K562 (cell line): ENCODE measurements around the gene NT5DC1. TPM values are rescaled to one million over a fixed set of nuclear protein-coding genes. Genes with fewer than 3 reads are reported as not detected.

ENCODE experiments used
- ASH1L ChIP-seq: fragments of 450-650 bp; IDR thresholded peaks from 2 replicates; pipeline ENCODE4 v1.6.1; 2018; ENCODE audit warnings: borderline replicate concordance, mild to moderate bottlenecking, low read depth; ENCODE audit not compliant: partially characterized antibody
- BRF2 ChIP-seq: IDR thresholded peaks from 3 replicates; pipeline ENCODE4 v1.6.1; 2011; ENCODE audit warnings: borderline replicate concordance, mild to moderate bottlenecking; ENCODE audit not compliant: insufficient read length, insufficient read depth
- HNRNPUL1 ChIP-seq: fragments of 200-400 bp; formaldehyde crosslinking; IDR thresholded peaks from 2 replicates; pipeline ENCODE4 v1.6.1; 2017; ENCODE audit warnings: low read length
- MAFG ChIP-seq: fragments of 450-650 bp; conservative IDR thresholded peaks from 2 replicates; pipeline ENCODE4 v1.6.1; 2016; ENCODE audit warnings: missing genetic modification characterization, missing compliant biosample characterization
- NCOA4 ChIP-seq: fragments of 450-650 bp; IDR thresholded peaks from 2 replicates; pipeline ENCODE4 v1.6.1; 2018; ENCODE audit warnings: mild to moderate bottlenecking; ENCODE audit not compliant: partially characterized antibody
- RBFOX2 ChIP-seq: fragments of 200-400 bp; formaldehyde crosslinking; IDR thresholded peaks from 2 replicates; pipeline ENCODE4 v1.6.1; 2017; ENCODE audit warnings: low read depth, mild to moderate bottlenecking, low read length, moderate library complexity
- SIN3B ChIP-seq: fragments of 450-650 bp; IDR thresholded peaks from 2 replicates; pipeline ENCODE4 v1.6.1; 2017; ENCODE audit warnings: low read depth, mild to moderate bottlenecking, moderate library complexity
- SMARCE1 ChIP-seq: fragments of 450-650 bp; IDR thresholded peaks from 2 replicates; pipeline ENCODE4 v1.7.1; 2016; ENCODE audit warnings: mild to moderate bottlenecking
- TCF3 ChIP-seq: sonication (generic); formaldehyde crosslinking; IDR thresholded peaks from 2 replicates; pipeline ENCODE4 v1.4.0; 2020; ENCODE audit warnings: mild to moderate bottlenecking, missing genetic modification reagents
- ZBTB5 ChIP-seq: fragments of 450-650 bp; IDR thresholded peaks from 2 replicates; pipeline ENCODE4 v1.6.1; 2017; ENCODE audit warnings: antibody characterized with exemption
- ZBTB9 ChIP-seq: fragments of 450-650 bp; formaldehyde crosslinking; IDR thresholded peaks from 2 replicates; pipeline ENCODE4 v1.4.0; 2020; ENCODE audit warnings: mild to moderate bottlenecking, moderate library complexity
- ZHX1 ChIP-seq: fragments of 150-350 bp; conservative IDR thresholded peaks from 2 replicates; pipeline ENCODE4 v1.6.1; 2014; ENCODE audit warnings: low read length
- ZNF609 ChIP-seq: sonication (generic); formaldehyde crosslinking; IDR thresholded peaks from 2 replicates; pipeline ENCODE4 v1.8.1; 2023; ENCODE audit warnings: missing genetic modification reagents, mild to moderate bottlenecking, borderline replicate concordance
- ZNF696 ChIP-seq: fragments of 250-450 bp; sonication (Bioruptor Pico); conservative IDR thresholded peaks from 2 replicates; pipeline ENCODE4 v1.4.0; 2020; ENCODE audit warnings: mild to moderate bottlenecking, moderate library complexity
- polyA plus RNA-seq, 8 experiments: library from polyadenylated mRNA; depleted of rRNA in 4 of 8; stranded (reverse) in 5 of 8; unstranded in 3 of 8; fragments of >200 nt; fragmentation: Nextera tagmentation in 2 of 8; fragmentation: Illumina TruSeq in 1 of 8; extraction: Ambion mirVana in 2 of 8; extraction: Trizol in 1 of 8; gene quantifications; 2 replicates each; pipeline versions ENCODE4 v1.2.1 to v1.2.3, GENCODE V29; 2011 to 2014; ENCODE audit warnings: inconsistent platforms in 1 of 8, missing spikeins in 1 of 8
- total RNA-seq, 7 experiments: library from RNA; depleted of rRNA in 6 of 7; stranded (reverse); fragments of >200 nt in 6 of 7; fragmentation: Illumina TruSeq in 2 of 7; extraction: Trizol in 2 of 7; gene quantifications; 2 replicates each; pipeline versions ENCODE4 v1.2.1 to v1.2.3, GENCODE V29; 2011 to 2021; ENCODE audit warnings: low replicate concordance in 1 of 7

NT5DC1 gene
- total and polyA plus RNA-seq, 9 of the 15 experiments (the other 6 are each of a cell fraction or from before 2014, with no cell fraction given) = 4.9 to 28.5 (median 16.3) TPM

GRCh38 chr6:116156405-116157326 lies 56.0 kb downstream of the NT5DC1 start (continued):
- TF ChIP-seq MAFG (tag) (peak; percentile 92), SMARCE1 (peak; percentile 71; the same call in 1 of the 2 replicates), ZBTB5 (no peak), TCF3 (CRISPR knock-in tag) (peak; percentile 69; the same call in 1 of the 2 replicates), BRF2 (no peak), HNRNPUL1 (no peak), NCOA4 (no peak), ZBTB9 (CRISPR knock-in tag) (no peak), ZNF609 (CRISPR knock-in tag) (no peak), RBFOX2 (no peak), ZHX1 (no peak), ZNF696 (CRISPR knock-in tag) (no peak), ASH1L (no peak), SIN3B (no peak)
